Measurements from ENCODE around the gene CNTN5. TPM values are rescaled to one million over a fixed set of nuclear protein-coding genes. Genes with fewer than 3 reads are reported as not detected.

Gene CNTN5
- total RNA-seq, 1 donor from 2014 or later = not detected

DNA sequence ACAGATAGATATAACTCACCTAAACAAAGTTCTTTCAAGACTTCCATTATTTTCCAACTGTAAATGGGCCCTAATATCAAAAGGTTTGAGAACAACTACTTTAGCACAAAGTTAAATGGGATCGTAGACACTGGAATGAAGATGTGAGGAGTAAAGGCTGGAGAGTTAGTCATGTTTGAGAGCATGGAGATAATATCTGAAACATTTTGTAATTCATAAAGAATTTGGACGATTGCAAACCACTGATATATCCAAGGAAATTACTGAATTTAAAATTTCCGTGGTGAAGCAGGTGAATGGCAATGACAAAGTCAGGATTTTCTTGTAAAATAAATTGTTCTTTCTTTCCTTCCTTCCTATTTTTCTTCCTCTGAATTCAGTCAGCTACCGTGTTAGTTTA is 564.9 kb downstream of the CNTN5 start:
- TF ChIP-seq, protein P1, sequence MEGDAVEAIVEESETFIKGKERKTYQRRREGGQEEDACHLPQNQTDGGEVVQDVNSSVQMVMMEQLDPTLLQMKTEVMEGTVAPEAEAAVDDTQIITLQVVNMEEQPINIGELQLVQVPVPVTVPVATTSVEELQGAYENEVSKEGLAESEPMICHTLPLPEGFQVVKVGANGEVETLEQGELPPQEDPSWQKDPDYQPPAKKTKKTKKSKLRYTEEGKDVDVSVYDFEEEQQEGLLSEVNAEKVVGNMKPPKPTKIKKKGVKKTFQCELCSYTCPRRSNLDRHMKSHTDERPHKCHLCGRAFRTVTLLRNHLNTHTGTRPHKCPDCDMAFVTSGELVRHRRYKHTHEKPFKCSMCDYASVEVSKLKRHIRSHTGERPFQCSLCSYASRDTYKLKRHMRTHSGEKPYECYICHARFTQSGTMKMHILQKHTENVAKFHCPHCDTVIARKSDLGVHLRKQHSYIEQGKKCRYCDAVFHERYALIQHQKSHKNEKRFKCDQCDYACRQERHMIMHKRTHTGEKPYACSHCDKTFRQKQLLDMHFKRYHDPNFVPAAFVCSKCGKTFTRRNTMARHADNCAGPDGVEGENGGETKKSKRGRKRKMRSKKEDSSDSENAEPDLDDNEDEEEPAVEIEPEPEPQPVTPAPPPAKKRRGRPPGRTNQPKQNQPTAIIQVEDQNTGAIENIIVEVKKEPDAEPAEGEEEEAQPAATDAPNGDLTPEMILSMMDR (IDR thresholded peaks at IDR 0.05) = no peak
- ATAC-seq = no peak
- Histone ChIP-seq H3K27me3 (no peaks in the 10 kb centered on the region), H3K4me3 (no peak overlapping the region), H3K36me3 (no peaks in the 10 kb centered on the region), H3K4me1 (no peaks in the 10 kb centered on the region), H3K27ac (no peak overlapping the region), H3K9me3 (no peaks in the 10 kb centered on the region)
- DNase-seq = no peak
- intact Hi-C loops (cut with DNase I) = no loop called here

DNA sequence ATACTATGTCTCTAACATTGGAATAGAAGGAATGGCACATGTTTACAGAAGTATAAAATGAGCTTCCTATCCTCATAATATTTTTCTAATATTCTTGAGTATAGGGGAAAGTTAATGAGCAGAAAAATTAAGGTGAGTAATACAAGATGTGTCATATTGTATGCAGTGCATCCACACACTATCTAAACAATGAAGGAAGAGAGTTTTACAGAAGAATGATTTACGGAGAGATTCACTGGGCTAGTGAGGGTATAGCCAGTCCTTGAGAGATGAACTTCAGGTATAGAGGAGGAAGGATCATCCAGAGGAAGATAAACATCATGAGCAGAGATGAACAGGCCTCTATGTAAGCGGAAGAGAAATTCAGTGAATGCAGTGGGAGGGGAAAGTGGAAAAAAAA is 569.0 kb downstream of the CNTN5 start:
- no peak overlapping the region for H3K4me3 ChIP-seq
- H3K4me1 ChIP-seq = no peaks in the 10 kb centered on the region
- no peak for ATAC-seq
- no peaks in the 10 kb centered on the region for H3K36me3 ChIP-seq
- no peaks in the 10 kb centered on the region for H3K27me3 ChIP-seq
- intact Hi-C loops (cut with DNase I) = no loop called here
- no peak for DNase-seq
- H3K9me3 ChIP-seq = no peaks in the 10 kb centered on the region
- TF ChIP-seq, protein P1 (IDR thresholded peaks at IDR 0.05) = no peak
- H3K27ac ChIP-seq = no peak overlapping the region

DNA sequence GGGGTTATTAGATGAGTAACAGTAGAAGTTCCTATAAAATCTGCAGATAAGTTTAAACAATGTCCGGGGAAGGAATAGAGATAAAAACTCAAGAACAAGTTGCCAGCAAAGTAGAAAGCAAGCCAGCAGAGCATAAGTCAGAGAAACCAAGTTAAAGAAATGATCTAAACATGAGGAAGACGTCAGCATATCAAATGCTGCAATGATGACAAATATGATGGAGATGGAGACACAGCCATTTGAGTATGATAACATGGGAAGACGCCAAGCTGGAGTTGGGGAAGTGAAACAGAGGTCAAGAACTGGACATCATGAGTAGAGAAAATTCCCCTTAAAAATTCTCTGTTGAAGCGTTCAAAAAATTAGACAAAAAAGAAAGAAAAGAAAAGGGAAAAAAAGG is 571.5 kb downstream of the CNTN5 start:
- DNase-seq = no peak
- H3K4me1 ChIP-seq = no peaks in the 10 kb centered on the region
- intact Hi-C loops (cut with DNase I) = no loop called here
- H3K27me3 ChIP-seq = no peaks in the 10 kb centered on the region
- H3K9me3 ChIP-seq = no peaks in the 10 kb centered on the region
- H3K27ac ChIP-seq = no peak overlapping the region
- H3K36me3 ChIP-seq = no peaks in the 10 kb centered on the region
- TF ChIP-seq, protein P1 (IDR thresholded peaks at IDR 0.05) = no peak
- no peak overlapping the region for H3K4me3 ChIP-seq
- ATAC-seq = no peak

DNA sequence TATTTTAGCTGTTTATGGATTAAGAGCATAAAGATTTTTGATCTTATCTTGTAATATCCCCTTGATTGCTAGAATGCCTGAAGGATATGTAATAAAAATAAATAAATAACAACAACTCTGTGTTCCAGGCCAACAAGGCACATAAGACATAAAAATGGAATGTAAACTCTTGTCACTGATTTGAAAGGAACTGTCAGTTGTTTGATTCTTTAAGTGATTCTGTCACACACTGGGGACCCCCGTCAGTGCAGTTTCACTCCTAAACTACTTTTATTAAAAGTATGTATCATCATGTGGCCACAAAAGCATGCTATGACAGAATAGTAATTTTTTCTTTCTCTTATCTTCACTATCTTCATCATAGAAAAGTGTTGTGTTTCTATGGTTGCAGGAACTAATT is 572.4 kb downstream of the CNTN5 start:
- TF ChIP-seq, protein P1 (IDR thresholded peaks at IDR 0.05) = no peak
- ATAC-seq (no peak), DNase-seq (no peak)
- Histone ChIP-seq H3K4me3 (no peak overlapping the region), H3K27ac (no peak overlapping the region), H3K27me3 (no peaks in the 10 kb centered on the region), H3K9me3 (no peaks in the 10 kb centered on the region), H3K36me3 (no peaks in the 10 kb centered on the region), H3K4me1 (no peaks in the 10 kb centered on the region)
- intact Hi-C loops (cut with DNase I) = no loop called here

DNA sequence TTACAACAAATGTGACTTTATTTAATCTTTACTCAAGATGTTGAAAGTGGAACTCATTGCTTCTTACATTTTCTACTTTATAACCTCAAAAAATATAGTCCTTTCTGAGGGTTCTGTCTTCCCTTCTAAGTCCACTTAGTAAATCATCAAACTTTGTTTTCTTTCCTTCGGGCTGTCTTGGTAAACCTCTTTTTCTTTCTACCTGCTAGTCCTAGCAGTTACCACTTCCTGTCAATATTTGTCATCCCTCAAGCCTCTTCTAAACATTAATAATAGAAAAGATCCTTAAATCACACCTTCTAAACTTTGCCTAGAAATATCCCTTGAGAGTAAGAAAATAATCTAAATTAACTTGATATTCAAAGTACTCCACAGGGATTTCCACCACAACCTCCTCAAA is 580.4 kb downstream of the CNTN5 start:
- TF ChIP-seq, protein P1 (IDR thresholded peaks at IDR 0.05) = no peak
- DNase-seq (no peak), ATAC-seq (no peak)
- H3K4me1 ChIP-seq = no peaks in the 10 kb centered on the region
- H3K36me3 ChIP-seq = no peaks in the 10 kb centered on the region
- H3K9me3 ChIP-seq = no peaks in the 10 kb centered on the region
- intact Hi-C loops (cut with DNase I) = no loop called here
- H3K27me3 ChIP-seq = no peaks in the 10 kb centered on the region
- H3K4me3 ChIP-seq = no peak overlapping the region
- no peak overlapping the region for H3K27ac ChIP-seq

DNA sequence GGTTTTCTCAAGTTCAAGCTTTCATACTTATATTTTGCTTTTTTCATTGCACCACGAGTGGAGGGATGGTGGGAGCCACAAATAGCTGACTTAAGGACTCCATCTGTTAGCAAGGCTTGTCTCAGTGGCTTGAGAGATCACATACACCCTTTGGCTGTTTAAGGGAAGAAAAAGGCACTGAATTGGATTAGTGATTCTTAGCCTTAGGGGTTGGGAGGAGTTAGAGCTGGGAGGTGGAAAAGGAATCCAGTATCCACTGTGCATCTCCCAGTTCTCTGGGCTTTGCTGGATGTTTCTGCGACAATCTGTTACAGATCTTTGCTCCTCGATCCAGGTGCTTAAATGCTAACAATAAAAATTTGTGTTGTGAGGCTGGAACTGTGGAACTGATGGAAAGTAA is 593.6 kb downstream of the CNTN5 start:
- TF ChIP-seq, protein P1 (IDR thresholded peaks at IDR 0.05) = no peak
- no peak overlapping the region for H3K27ac ChIP-seq
- no peak for ATAC-seq
- no peak for DNase-seq
- no peaks in the 10 kb centered on the region for H3K36me3 ChIP-seq
- no peaks in the 10 kb centered on the region for H3K9me3 ChIP-seq
- H3K27me3 ChIP-seq = no peaks in the 10 kb centered on the region
- no peaks in the 10 kb centered on the region for H3K4me1 ChIP-seq
- H3K4me3 ChIP-seq = no peak overlapping the region
- intact Hi-C loops (cut with DNase I) = no loop called here
